ENCODE results near the gene FAM110D. TPM values are rescaled to one million over a fixed set of nuclear protein-coding genes. Genes with fewer than 3 reads are reported as not detected.

FAM110D gene
- total and polyA plus RNA-seq, 11 donors = 2.2 to 6.5 (median 3.2) TPM

- Histone ChIP-seq H3K27ac (peak overlapping the region; percentile 74 to 99 (median 90)), H3K27me3 (peaks cover 0 to 42% (median 0%) of the 10 kb centered on the region in 9 donors), H3K9me3 (no peaks in the 10 kb centered on the region), H3K4me1 (peaks cover 6 to 93% (median 53%) of the 10 kb centered on the region in 12 donors), H3K4me3 (peak overlapping the region in 11 of 12 donors; percentile 1 to 73 (median 60)), H3K36me3 (no peaks in the 10 kb centered on the region)
- no peak for DNase-seq
- WGBS, 4 donors = 58 to 67% (median 62%) methylated on average over 3 to 5 of the region's 5 CpGs
- peak in 1 of 4 donors; percentile 6 for ATAC-seq
- intact Hi-C loops (cut with DNase I) = loop anchor here in 3 of 10 donors (5.0 to 10.0 kb wide), 3 partner anchors 121 to 254 kb away; partner anchors contain the start of genes EXTL1 (in 1 of the 3) and STMN1 (in 1 of the 3)
- TF ChIP-seq POLR2A (IDR thresholded peaks at IDR 0.05) = no peak
- TF ChIP-seq CTCF (IDR thresholded peaks at IDR 0.05) = no peak
These were observed 490 bp upstream of the FAM110D start for GRCh38 chr1:26158271-26158907.

GRCh38 chr1:26159743-26160039 lies 812 bp downstream of the FAM110D start:
- ATAC-seq (no peak), DNase-seq (no peak)
- Histone ChIP-seq H3K27me3 (peaks cover 0 to 48% (median 0%) of the 10 kb centered on the region in 9 donors), H3K27ac (peak overlapping the region; percentile 74 to 99 (median 90)), H3K4me3 (peak overlapping the region; percentile 1 to 73 (median 60)), H3K9me3 (no peaks in the 10 kb centered on the region), H3K4me1 (peaks cover 6 to 95% (median 53%) of the 10 kb centered on the region in 12 donors), H3K36me3 (no peaks in the 10 kb centered on the region)
- intact Hi-C loops (cut with DNase I) = loop anchor here (5.0 to 10.0 kb wide), 7 partner anchors 47 to 255 kb away; partner anchors contain the start of genes STMN1 (in 2 of the 10), CEP85 (in 1 of the 10), EXTL1 (in 1 of the 10) and PDIK1L (in 1 of the 10)
- TF ChIP-seq CTCF (IDR thresholded peaks at IDR 0.05) (no peak), POLR2A (IDR thresholded peaks at IDR 0.05) (no peak)
- WGBS, 4 donors = 43 to 54% (median 48%) methylated on average over 4 of the region's 4 CpGs

GRCh38 chr1:26160527-26161414 lies 1.9 kb downstream of the FAM110D start:
- Histone ChIP-seq H3K27ac (peak overlapping the region; percentile 74 to 99 (median 90)), H3K4me3 (peak overlapping the region; percentile 34 to 73 (median 60)), H3K27me3 (peaks cover 0 to 43% (median 0%) of the 10 kb centered on the region in 9 donors), H3K4me1 (peaks cover 6 to 85% (median 46%) of the 10 kb centered on the region in 12 donors), H3K36me3 (no peaks in the 10 kb centered on the region), H3K9me3 (no peaks in the 10 kb centered on the region)
- ATAC-seq (peak; percentile 4 to 23 (median 8)), DNase-seq (peak in 1 of 5 donors; percentile 51)
- intact Hi-C loops (cut with DNase I) = loop anchor here in 9 of 10 donors (5.0 to 10.0 kb wide), 6 partner anchors 48 to 256 kb away; partner anchors contain the start of genes CEP85 (in 1 of the 9), PDIK1L (in 1 of the 9) and STMN1 (in 1 of the 9)
- 18 to 25% (median 20%) methylated on average over 11 to 18 of the region's 18 CpGs for WGBS, 4 donors
- TF ChIP-seq POLR2A (IDR thresholded peaks at IDR 0.05) (no peak), CTCF (IDR thresholded peaks at IDR 0.05) (no peak)
